ENCODE results near the gene SMAD2.

GRCh38 chr18:47898055-47898454, 32.4 kb downstream of the SMAD2 start:
- TF ChIP-seq, protein P1, sequence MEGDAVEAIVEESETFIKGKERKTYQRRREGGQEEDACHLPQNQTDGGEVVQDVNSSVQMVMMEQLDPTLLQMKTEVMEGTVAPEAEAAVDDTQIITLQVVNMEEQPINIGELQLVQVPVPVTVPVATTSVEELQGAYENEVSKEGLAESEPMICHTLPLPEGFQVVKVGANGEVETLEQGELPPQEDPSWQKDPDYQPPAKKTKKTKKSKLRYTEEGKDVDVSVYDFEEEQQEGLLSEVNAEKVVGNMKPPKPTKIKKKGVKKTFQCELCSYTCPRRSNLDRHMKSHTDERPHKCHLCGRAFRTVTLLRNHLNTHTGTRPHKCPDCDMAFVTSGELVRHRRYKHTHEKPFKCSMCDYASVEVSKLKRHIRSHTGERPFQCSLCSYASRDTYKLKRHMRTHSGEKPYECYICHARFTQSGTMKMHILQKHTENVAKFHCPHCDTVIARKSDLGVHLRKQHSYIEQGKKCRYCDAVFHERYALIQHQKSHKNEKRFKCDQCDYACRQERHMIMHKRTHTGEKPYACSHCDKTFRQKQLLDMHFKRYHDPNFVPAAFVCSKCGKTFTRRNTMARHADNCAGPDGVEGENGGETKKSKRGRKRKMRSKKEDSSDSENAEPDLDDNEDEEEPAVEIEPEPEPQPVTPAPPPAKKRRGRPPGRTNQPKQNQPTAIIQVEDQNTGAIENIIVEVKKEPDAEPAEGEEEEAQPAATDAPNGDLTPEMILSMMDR (IDR thresholded peaks at IDR 0.05; ENCODE audit: borderline replicate concordance, extremely low read depth, low read length, poor library complexity, severe bottlenecking): no peak
- TF ChIP-seq EZH2 (IDR thresholded peaks at IDR 0.05; ENCODE audit: borderline replicate concordance, low read depth, low read length, severe bottlenecking): no peak
